Kidney epithelial cell (primary cell): Measurements from ENCODE around the gene IL11RA. TPM values are rescaled to one million over a fixed set of nuclear protein-coding genes. Genes with fewer than 3 reads are reported as not detected.
"Not testable (repeated sequence)": the region's sequence is repeated elsewhere in the genome, so short reads cannot be mapped to it uniquely, and the experiment has no call there.

Experiments
- DNase-seq: peaks from one replicate; pipeline ENCODE4 v3.0.0-alpha.2; 2010; ENCODE audit warnings: low read depth
- H3K27me3 ChIP-seq: 2 replicates; pipeline ENCODE4 v1.6.0; 2011; ENCODE audit warnings: low read length; ENCODE audit not compliant: control insufficient read depth, insufficient read depth
- H3K36me3 ChIP-seq: 2 replicates; pipeline ENCODE4 v1.5.1; 2011; ENCODE audit warnings: low read length; ENCODE audit not compliant: control insufficient read depth, insufficient read depth
- H3K4me3 ChIP-seq: 2 replicates; pipeline ENCODE4 v1.5.1; 2011; ENCODE audit warnings: low read depth, mild to moderate bottlenecking, control low read depth, low read length
- total RNA-seq: library from RNA; depleted of rRNA; stranded (reverse); fragments of >200 nt; gene quantifications from 2 replicates; pipeline ENCODE4 v1.2.3, GENCODE V29; 2015
- TF ChIP-seq, protein P1 (sequence below): IDR thresholded peaks from 2 replicates; pipeline ENCODE4 v1.5.1; 2011; ENCODE audit warnings: mild to moderate bottlenecking, moderate library complexity, low read length, control low read depth, inconsistent platforms; ENCODE audit not compliant: insufficient read depth, poor library complexity, severe bottlenecking

IL11RA gene
- total RNA-seq, 1 donor from 2014 or later: 5.9 TPM

DNA sequence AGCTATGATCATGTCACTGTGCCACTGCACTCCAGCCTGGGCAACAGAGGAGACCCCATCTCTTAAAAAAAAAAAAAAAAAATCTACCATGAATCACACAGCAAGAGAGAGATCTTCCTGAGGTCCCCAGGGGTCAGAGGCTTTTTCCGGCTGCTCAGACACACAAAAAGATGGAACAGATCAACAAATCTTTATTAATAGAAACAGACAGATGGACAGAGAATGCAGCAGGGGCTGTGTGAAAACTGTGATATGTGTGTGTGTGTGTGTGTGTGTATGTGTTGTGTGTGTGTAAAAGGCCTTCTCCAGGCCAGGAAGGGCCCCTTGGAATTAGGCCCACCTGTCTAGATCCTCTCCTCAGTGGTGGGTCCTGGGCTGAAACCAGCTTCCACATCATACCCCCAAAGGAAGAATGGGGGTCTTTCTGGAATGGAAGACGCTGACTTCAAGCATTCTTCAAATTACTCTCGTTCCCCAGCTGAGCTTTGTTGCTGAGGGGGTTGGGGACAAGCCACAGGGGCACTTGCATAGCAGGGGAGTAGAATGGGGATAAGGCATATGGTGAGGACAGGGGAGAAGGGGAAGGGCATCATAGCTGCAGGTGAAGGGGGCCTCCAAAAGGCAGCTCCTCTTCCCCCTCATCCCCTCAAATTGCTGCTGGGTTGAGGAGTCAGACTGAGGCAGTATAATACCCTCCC, 17.3 kb upstream of the IL11RA start:
- TF ChIP-seq, protein P1, sequence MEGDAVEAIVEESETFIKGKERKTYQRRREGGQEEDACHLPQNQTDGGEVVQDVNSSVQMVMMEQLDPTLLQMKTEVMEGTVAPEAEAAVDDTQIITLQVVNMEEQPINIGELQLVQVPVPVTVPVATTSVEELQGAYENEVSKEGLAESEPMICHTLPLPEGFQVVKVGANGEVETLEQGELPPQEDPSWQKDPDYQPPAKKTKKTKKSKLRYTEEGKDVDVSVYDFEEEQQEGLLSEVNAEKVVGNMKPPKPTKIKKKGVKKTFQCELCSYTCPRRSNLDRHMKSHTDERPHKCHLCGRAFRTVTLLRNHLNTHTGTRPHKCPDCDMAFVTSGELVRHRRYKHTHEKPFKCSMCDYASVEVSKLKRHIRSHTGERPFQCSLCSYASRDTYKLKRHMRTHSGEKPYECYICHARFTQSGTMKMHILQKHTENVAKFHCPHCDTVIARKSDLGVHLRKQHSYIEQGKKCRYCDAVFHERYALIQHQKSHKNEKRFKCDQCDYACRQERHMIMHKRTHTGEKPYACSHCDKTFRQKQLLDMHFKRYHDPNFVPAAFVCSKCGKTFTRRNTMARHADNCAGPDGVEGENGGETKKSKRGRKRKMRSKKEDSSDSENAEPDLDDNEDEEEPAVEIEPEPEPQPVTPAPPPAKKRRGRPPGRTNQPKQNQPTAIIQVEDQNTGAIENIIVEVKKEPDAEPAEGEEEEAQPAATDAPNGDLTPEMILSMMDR: no peak
- no peak for DNase-seq
- H3K36me3 ChIP-seq: no peaks in the 10 kb centered on the region
- no peak overlapping the region for H3K4me3 ChIP-seq
- H3K27me3 ChIP-seq: peaks cover 13% of the 10 kb centered on the region

GRCh38 chr9:34635556-34635955, 16.4 kb upstream of the IL11RA start:
- TF ChIP-seq, protein P1: no peak
- H3K36me3 ChIP-seq: no peaks in the 10 kb centered on the region
- no peak overlapping the region for H3K4me3 ChIP-seq
- H3K27me3 ChIP-seq: peaks cover 7% of the 10 kb centered on the region
- no peak for DNase-seq

- Histone ChIP-seq H3K36me3 (no peaks in the 10 kb centered on the region), H3K27me3 (no peaks in the 10 kb centered on the region), H3K4me3 (peak overlapping the region; percentile 64)
- TF ChIP-seq, protein P1: no peak
- DNase-seq: no peak
Measured at GRCh38 chr9:34636791-34637355, 15.1 kb upstream of the IL11RA start.

- TF ChIP-seq, protein P1: no peak
- DNase-seq: peak; percentile 35
- no peaks in the 10 kb centered on the region for H3K36me3 ChIP-seq
- H3K27me3 ChIP-seq: no peaks in the 10 kb centered on the region
- peak within 1 kb of the TSS; percentile 64 for H3K4me3 ChIP-seq
Measured at GRCh38 chr9:34637356-34638137, 14.4 kb upstream of the IL11RA start, which contains the start of gene SIGMAR1. Gene SIGMAR1 (minus strand): TSS chr9:34637787. CDS start chr9:34637697, 90 bp downstream.

DNA sequence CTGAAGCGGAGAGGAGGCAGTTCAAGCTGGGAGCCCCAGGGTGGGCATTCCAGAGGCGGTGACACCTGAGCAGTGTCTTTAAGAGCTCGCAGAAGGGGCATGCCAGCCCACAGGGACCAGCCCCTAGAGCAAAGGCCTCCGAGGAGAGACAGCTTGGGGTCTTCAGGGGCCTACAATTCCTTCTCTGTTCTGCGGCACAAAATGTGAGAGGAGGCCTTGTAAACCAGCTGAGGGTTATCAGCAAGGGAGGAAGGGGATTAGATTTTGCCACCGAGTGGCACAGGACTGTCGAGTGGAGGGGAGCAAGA, 13.9 kb upstream of the IL11RA start:
- TF ChIP-seq, protein P1: no peak
- DNase-seq: no peak
- peak overlapping the region; percentile 64 for H3K4me3 ChIP-seq
- no peaks in the 10 kb centered on the region for H3K27me3 ChIP-seq
- no peaks in the 10 kb centered on the region for H3K36me3 ChIP-seq

GRCh38 chr9:34639322-34639721, 12.7 kb upstream of the IL11RA start:
- H3K36me3 ChIP-seq, H3K27me3 ChIP-seq, H3K4me3 ChIP-seq, DNase-seq: not testable (repeated sequence)
